Activated CD8-positive, alpha-beta memory T cell treated with anti-CD3 and anti-CD28 coated beads, Interleukin-2, amount 50 U/mL, for 48 hours (primary cell): Measurements from ENCODE around the gene NOG.
A peak's percentile ranks its signal among the peaks of the same experiment; 100 is the strongest.

Source experiments
- DNase-seq: peaks from one replicate; pipeline ENCODE4 v3.0.0-alpha.2; 2020

Gene NOG

DNA sequence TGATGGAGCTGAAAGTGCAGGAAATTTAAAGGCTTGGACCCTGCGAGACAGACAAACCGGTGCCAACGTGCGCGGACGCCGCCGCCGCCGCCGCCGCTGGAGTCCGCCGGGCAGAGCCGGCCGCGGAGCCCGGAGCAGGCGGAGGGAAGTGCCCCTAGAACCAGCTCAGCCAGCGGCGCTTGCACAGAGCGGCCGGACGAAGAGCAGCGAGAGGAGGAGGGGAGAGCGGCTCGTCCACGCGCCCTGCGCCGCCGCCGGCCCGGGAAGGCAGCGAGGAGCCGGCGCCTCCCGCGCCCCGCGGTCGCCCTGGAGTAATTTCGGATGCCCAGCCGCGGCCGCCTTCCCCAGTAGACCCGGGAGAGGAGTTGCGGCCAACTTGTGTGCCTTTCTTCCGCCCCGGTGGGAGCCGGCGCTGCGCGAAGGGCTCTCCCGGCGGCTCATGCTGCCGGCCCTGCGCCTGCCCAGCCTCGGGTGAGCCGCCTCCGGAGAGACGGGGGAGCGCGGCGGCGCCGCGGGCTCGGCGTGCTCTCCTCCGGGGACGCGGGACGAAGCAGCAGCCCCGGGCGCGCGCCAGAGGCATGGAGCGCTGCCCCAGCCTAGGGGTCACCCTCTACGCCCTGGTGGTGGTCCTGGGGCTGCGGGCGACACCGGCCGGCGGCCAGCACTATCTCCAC lies at the start of gene NOG:
Gene NOG (plus strand): TSS at position 54 of the 674 bp plus-strand sequence. CDS start 525 bp downstream, at position 579.
- peak; percentile 75 for DNase-seq

DNA sequence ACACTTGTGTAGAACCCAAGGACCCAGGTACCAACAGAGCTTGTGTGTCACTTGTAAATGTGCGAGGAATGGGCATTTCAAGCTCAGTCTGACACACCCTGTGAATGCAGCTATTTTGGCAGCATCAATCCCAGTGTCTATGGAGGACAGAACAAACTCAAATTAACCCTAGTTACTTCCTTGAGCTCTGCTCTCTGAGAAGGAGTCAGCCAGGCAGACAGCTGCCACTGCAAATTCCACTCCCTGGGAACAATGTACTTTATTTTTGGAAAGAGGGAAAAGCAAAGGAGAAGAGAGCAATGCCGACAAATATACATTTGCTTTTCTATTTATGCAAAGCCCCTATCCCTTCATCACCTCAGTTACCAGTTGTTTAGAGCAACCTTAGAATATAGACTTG lies 48.4 kb upstream of the NOG start:
- DNase-seq = no peak

DNA sequence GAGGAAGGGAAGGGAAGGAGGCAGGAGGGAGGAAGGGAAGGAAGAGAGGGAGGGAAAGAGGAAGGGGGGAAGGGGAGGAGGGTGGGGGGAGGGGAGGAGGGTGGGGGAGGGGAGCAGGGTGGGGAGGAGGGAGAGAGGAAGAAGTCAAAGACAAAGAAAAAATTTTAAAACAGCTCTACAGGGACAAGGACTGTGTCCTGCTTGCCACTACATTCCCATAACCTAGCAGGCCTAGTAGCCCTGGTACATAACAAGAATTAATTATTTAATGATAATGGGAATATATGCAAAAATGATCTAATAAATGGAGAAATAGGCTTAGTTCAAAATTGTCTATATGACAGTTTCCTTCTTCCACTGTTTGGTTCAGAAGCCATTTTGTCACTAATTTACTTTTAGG lies 47.6 kb upstream of the NOG start:
- no peak for DNase-seq

DNA sequence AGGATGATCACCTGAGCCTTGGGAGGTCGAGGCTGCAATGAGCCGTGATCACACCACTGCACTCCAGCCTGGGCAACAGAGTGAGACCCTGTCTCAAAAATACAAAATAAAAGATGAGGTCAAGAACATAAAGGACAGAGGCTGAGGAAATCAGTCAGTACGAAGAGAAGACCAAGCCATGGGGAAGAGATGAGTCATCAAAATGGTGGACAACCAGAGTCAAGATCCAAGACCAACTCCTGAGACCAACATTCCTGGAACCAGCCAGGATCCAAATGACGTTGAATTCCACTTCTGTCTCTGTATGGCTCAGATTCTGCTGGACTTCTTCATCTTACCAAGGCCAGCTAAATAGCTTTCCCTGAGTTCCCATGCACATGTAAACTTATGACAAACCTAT lies 44.8 kb upstream of the NOG start:
- no peak for DNase-seq

DNA sequence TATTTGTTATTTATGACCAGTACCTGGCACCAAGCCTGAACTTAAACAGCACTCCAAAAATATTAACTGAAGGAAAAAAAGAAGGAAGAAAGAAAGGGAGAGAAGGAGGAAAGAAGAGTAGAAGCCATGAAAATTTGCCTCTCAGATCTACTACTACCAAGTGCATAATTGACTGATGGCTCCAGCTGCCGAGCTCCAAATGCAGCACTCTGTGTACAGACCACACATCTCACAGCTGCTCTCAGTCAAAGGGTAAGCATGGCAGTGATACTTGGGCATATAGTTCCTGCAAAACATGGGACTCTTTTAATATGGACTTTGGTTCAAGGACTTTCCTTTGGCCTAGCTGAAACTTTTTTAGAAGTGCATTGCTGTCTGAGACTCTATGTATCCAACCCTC lies 44.0 kb upstream of the NOG start:
- no peak for DNase-seq

DNA sequence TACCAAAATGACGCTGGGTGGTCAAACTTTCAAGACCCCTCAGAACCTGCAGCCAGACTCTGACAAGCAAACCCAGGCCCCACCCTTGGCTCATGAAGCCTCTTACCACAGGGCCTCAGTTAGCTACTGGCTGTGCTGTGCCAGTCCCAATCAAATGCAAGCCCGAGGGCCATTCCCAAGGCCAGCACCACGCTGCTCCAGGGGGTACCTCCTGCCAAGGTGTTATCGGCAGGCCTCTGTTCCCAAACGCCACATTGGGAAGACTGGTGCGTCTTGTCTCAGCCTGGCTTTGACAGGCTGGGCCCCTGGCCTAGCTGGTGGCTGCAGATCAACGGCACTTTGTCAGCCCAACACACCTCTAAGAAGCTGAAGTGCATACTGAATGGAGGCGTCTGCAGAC lies 35.8 kb upstream of the NOG start:
- DNase-seq = no peak

DNA sequence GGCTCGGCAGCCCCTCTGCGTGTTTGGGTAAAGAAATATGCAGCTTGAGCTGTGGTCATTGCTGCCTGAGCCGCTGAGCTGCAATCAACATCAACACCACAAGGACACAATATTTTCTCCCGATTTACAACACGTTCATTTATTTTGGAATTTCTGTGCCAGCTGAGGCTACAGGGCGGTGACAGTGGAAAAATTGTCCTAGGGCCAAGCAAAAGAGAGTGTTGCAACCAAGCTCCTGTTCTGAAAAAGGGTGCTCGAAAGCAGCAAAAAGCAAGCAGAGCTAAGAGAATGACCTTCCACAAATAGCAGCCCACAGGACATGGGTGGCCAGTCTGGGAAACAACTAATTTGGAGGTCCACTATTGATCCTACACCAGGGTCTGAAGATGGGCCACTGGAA lies 35.4 kb upstream of the NOG start:
- no peak for DNase-seq

DNA sequence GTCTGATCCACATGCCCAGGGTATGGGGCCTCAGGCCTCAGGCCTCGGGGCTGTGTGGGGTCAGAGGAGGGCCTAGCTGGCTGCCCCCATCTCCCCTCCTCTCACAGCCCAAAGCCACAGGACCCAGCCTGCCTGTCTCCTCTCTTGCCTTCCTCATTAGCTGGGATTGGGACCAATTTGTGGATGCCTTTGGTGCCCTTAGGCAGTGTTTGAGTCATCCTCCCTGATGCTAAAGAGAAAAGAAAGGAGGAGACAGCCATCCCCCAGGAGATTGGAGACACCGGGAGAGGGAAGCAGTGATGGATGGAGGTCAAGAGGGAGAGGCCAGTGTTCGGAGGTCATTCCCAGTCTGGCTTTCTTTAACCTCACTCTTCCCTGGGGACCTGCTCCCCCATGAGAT lies 23.3 kb upstream of the NOG start:
- no peak for DNase-seq

DNA sequence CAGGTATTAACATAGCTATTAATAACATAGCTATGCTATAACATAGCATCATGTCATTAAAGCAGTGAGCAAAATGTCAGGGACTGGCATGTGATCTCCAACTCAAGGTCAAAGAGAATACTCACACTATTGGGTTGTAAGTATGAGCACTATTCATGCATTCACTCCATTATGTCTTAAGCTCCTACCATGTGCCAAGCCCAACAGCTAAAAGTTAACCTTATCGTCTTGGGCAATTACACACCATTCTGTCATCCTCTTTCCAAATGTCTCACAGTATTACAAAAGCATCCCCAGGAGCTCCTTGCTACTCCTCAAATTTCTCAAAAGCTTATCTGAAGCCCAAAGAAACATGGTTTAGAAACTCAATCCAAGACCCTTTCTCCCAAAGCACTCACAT lies 22.0 kb upstream of the NOG start:
- DNase-seq = no peak

DNA sequence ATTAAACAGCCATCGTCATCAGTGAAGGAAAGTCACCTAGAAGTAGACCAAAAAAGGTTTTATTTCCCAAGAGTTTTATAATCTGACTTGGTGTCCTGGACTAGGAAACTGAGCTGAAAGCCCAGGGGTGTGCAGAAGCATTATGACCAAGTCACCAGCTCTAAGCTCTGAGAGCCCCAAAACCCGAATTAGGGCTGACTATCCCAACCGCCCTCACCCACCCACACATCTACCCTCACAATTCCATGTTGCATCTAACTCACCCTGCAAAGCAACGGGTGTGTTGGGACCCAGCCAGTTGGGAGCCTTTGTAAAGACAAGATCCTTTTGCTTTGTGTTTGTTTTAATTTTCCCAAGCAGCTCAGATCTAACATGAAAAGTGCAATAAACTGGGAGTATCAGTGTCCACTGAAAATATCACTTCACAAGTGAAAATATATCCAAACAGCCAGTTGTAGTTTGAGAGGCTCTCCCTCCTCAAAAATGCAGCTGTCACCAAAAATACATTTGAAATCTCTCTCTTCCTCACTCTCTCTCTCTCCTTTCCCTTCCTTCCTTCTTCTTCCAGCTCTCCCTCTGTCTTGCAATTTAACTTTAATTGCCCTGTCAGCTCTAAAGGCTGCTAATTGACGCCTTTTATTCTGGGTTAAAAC lies 16.2 kb upstream of the NOG start:
- DNase-seq = no peak

DNA sequence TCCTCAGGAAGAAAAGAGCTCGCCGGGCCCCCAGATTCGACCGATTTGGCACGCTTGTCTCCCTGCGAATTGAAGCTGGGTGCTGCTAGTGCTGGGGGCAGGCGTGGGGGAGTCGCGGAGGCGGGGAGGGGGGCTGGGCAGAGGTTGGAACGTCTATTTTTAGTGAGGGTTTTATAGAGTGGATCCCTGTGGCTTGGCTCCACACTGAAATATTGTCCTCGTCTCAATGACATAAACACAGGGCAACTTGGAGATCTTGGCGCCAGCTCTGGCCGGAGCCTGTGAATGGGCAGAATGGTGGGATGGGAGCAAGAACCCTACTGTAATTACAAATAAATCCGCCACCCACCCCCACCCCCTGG lies 15.7 kb upstream of the NOG start:
- no peak for DNase-seq

DNA sequence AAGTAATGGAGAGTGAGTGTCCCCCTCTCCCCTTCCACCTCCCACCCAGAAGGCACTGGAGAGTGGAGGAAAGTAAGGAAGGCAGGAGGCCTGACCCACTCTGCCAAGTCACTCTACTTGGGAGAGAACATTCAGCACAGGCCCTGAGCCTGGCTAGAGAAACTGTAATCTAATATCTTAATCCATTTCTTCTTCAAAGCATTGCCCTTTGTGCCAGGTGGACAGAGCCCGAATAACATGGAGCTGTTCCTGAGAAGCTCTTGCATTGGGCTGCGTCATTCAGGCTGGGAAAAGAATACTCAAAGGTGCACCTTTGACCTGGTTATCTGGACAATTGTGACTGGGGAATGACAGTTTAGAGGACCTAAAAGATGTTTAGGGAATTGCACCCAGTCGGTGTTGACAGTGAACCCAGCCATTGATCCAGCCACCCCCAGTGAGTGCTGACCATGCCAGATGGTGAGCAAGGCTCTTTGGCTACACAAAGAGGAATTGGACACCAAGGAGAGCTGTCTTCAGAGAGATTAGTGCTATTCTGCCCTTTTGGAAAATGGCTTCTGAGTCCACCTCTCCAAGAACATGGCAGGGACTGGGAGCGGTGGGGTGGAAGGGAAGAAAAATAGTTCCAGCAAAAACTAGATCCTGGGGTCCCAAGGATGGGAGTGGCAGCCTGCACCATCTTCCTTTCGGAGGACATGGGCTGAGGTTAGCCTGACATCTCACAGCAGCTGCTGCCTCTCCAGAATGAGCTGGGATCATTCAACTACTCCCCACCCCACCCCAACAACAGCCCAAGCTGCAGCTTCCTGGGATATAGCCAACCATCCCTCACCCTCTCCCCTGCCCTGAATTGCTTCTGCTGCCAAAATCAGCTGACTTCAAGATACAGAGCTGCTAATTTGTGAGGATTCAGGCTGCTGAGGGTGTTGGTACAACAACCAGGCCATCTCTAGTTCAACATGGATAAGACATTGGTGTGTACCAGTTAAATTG lies 11.6 kb upstream of the NOG start:
- DNase-seq = no peak

DNA sequence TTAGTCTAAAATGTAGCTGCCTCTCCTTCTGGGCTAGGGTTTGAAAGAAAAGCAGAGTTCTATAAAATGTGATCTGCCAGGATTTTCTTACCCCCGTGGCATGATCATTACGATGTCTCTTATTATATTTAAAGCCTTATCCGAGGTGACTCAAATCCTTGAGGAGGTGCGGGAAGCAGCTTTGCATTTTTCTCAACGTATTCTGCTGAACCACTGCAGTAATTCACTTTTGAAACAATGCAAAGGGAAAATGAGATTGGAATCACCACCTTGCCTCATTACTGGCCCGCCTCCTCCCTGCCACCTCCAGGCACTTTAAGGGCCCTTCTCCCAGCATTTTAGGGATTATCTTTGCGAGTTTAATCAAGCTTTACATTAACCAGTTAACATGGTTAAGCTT lies 9.7 kb upstream of the NOG start:
- no peak for DNase-seq

DNA sequence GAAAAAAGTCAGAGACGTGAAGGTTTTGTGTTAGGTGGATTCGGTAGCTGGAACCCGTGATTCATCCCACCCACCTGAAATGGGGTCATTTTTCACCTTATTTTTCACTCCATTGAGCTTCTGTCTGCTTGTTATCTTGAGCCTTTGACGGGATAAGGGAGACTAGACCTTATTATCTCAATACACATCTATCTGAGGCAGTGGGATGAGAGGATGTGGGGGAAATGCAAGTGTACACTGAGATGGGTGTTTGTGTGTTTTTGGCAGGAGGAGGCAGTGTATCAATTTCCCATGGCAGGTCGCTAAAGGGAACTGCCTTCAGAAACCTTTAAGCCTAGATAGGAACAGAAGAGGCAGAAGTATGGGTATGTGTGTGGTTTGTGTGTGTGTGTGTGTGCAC lies 6.2 kb upstream of the NOG start:
- DNase-seq = no peak

DNA sequence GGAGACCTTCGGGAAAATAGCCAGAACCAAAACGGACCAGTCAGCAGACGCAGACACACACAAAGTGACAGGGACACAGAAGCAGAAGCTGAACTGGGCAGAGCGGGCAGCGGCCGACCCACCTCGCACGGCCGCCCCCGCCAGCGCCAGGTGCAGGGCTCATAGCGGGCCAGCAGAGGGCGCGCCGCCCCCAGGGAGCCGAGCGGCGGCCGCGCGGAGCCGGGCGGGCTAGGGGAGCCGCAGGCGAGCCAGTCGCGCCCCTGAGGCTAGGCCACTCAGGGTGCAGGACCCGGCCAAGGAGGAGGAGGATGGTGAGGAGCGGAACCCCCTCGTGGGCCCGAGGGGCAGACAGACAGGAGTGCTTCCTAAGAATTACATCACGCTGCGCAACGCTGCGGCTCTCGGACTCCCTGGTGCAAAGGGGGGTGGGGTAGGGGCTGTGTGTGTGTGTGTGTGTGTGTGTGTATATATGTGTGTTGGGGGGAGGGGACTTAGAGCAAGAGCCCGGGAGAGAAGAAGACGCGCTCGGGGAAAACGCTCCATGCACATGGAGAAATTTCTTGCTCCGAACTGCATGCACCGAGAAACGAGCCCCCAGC lies 913 bp upstream of the NOG start:
- peak; percentile 91 for DNase-seq

DNA sequence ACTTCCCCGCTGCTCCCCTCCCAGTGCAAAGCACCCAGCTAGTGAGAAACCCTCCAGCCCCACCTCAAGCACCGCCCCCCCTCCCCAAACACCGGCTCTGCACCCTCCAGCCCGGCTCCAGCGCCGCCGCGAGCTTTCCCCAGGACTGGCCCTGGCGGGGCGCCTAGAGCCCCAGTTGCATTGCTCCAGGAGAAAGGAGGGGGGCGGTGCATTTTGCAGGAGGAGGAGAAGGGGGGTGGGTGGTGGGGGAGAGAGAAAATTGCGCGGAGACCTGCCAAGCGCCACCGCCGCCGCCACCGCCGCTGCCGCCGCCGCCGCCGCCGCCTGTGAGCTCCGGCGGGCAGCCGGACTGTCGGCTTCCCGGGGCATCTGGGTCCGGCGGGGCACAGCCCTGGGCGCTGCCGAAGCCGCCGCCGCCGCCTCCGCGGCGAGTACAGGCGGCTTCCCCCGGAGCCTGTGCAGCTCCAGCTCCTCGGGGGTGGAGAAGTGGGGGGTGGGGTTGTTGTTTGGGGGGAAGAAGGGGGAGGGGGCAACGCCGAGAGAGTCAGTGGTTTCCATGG lies 333 bp upstream of the NOG start:
- DNase-seq = peak; percentile 67

DNA sequence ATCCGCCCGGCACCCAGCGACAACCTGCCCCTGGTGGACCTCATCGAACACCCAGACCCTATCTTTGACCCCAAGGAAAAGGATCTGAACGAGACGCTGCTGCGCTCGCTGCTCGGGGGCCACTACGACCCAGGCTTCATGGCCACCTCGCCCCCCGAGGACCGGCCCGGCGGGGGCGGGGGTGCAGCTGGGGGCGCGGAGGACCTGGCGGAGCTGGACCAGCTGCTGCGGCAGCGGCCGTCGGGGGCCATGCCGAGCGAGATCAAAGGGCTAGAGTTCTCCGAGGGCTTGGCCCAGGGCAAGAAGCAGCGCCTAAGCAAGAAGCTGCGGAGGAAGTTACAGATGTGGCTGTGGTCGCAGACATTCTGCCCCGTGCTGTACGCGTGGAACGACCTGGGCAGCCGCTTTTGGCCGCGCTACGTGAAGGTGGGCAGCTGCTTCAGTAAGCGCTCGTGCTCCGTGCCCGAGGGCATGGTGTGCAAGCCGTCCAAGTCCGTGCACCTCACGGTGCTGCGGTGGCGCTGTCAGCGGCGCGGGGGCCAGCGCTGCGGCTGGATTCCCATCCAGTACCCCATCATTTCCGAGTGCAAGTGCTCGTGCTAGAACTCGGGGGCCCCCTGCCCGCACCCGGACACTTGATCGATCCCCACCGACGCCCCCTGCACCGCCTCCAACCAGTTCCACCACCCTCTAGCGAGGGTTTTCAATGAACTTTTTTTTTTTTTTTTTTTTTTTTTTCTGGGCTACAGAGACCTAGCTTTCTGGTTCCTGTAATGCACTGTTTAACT lies 1.0 kb downstream of the NOG start:
- peak; percentile 71 for DNase-seq

DNA sequence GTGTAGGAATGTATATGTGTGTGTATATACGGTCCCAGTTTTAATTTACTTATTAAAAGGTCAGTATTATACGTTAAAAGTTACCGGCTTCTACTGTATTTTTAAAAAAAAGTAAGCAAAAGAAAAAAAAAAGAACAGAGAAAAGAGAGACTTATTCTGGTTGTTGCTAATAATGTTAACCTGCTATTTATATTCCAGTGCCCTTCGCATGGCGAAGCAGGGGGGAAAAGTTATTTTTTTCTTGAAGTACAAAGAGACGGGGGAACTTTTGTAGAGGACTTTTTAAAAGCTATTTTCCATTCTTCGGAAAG lies 1.6 kb downstream of the NOG start:
- DNase-seq = no peak

DNA sequence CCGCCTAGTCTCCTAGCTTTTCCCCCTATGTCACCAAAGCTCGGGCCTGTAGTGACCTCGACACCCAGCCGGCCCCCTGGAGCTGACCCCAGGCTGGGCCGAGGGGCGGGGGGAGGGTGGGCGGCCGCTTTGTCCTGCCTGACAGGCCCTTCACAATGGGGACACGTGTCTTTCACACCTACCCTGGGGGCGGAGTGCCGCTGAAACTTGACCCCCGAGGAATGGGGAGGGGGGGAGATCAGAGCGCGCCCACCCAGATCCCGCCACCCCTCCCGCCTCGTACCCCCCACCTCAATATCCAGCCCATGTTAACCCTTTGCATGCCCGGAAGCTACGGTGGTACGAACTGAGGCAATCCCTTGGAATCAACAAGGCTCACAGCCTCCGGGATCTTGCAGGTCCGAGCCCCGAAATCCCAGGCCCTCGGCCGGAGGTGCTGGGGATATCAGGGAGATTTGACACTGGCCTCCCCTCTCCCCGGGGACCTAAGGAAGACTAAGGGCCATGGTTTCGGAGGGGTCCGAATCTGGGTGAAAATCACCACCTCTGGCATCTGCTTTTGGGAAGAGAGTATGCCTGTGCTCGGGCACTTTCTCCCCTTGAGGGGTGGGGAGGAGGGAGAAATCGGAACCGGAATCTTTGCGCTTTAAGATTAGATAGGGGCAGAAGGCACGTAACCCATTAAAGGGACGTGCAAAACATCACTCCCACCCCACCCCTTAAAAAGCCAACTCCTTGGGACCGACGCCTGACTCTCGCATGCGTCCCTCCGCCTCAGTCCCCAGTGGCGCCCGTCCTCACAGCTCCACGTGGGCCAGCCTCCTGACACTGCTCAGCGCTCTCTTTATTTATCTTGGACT lies 2.6 kb downstream of the NOG start:
- peak; percentile 63 for DNase-seq

DNA sequence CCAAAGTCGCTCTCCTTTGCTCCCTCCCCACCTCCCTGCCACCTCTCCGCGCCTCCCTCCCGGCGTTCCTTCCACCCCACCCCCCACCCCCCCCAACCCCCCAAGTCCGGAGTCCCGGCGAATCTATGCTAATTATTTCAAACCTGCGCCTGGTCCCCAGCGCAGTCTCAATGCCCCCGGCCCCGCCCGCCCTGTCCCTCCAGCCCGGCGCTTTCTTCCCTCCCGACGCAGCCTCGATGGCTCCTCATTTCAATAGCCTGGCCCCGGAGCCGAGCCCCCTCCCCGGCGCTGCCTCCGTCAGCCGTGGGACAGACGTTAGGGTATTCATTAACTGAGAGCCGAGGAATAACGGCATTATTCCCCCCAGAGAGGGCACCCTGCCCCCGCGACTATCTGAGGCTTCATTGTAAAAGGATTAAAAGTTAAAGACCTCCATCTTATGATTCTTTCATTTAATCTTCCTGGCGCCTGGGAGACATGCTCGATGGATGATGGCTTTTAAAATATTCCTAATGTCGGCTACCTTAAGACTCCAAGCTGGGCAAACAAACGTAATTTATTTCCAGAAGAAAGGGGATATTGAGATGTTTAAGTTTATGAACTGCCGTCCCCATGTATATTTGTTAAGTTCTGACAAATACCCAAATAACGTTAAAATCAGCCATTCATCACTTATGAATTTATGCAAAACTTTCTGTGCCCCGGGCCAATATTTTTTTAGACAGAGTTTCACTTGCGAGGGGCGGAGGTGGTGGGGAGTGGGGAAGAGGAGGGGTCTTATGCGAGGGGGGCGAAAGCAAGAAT lies 3.4 kb downstream of the NOG start:
- peak; percentile 55 for DNase-seq
